ENCODE results near the gene YPEL1.

The YPEL1 gene

DNA sequence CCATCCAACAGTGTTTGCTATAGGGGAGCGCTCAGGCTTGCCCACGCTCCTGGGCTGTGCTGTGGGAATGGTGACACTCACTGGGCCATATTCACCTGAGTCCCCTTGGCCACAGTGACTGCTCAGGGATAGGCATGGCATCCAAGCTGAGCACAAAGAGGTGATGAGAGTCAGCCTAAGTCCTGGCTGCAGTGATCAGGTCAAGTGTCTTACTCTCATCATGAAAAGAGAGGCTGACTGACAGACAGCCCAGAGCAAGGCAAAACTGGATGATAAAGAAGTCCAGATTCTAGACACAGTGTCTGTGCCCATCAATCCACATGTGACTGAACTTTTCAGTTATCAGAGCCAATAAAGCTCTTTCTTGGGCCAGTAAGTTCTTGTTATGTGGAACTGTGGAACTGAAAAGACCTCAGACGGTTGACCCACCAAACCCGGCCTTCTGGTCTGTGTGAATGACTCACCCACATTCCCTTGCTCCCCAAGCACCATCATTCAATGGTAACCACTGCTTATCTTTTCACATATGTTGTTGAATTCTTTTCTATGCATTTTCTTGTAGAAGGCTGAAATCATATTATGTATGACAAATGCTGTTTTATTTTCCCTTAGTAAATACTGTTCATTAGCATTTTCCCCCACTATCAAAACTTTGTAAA lies 43.2 kb upstream of the YPEL1 start:
- 0 out of 2 replicates have a peak, but pooled peaks cover 12% of the 10 kb centered on the region for H3F3A ChIP-seq (ENCODE audit: insufficient read depth, low read length)
- peaks cover 44% of the 10 kb centered on the region for H3K4me1 ChIP-seq (ENCODE audit: insufficient read depth, low read length, severe bottlenecking)
- no peak overlapping the region for H3K4me3 ChIP-seq (ENCODE audit: low read depth, low read length, poor library complexity, severe bottlenecking)
- H2AFZ ChIP-seq (ENCODE audit: low read length) = no peak overlapping the region
- no peak overlapping the region for H3K4me2 ChIP-seq (ENCODE audit: low read length)
- H3K9ac ChIP-seq (ENCODE audit: low read length) = no peak overlapping the region
- H3K27me3 ChIP-seq (ENCODE audit: insufficient read depth, low read length) = no peaks in the 10 kb centered on the region
- H4K20me1 ChIP-seq (ENCODE audit: insufficient read depth, low read length) = no peaks in the 10 kb centered on the region
- peaks cover 38% of the 10 kb centered on the region for H3K36me3 ChIP-seq (ENCODE audit: insufficient read depth, low read length)
- H3K27ac ChIP-seq (ENCODE audit: low read depth, low read length, poor library complexity, severe bottlenecking) = peak overlapping the region; percentile 96
- no peaks in the 10 kb centered on the region for H3K9me2 ChIP-seq (ENCODE audit: low read depth, low read length)
- H3K9me3 ChIP-seq (ENCODE audit: low read length) = peaks cover 3% of the 10 kb centered on the region; the same call in 1 of the 2 replicates
- no peaks in the 10 kb centered on the region for H3K79me2 ChIP-seq (ENCODE audit: insufficient read depth, low read length)
- TF ChIP-seq CTCF (IDR thresholded peaks at IDR 0.05; ENCODE audit: low read length) (no peak), EZH2 (IDR thresholded peaks at IDR 0.05; ENCODE audit: borderline replicate concordance, low read length) (no peak)

DNA sequence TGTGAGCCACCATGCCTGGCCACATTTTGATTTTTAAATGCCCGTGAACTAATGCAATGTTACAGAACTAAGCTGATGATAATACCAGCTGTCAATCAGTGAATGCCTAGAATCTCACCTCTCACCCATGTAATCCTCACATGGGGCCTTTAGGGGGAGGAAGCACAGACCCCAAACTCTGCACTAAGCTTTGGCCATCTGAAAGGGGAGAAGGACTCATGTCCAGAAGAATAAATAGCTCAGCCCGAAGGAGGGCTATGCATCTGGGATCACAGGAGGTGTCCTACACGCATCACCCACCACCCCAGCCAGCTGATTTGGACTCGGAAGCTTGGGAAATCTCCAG lies 36.0 kb upstream of the YPEL1 start:
- peaks cover 75% of the 10 kb centered on the region for H3K36me3 ChIP-seq (ENCODE audit: insufficient read depth, low read length)
- H3K4me2 ChIP-seq (ENCODE audit: low read length) = no peak overlapping the region
- H3K9ac ChIP-seq (ENCODE audit: low read length) = no peak overlapping the region
- 0 out of 2 replicates have a peak, but pooled peaks have one; percentile 4 for TF ChIP-seq CTCF (IDR thresholded peaks at IDR 0.05; ENCODE audit: low read length)
- TF ChIP-seq EZH2 (IDR thresholded peaks at IDR 0.05; ENCODE audit: borderline replicate concordance, low read length) = no peak
- no peak overlapping the region for H3K4me3 ChIP-seq (ENCODE audit: low read depth, low read length, poor library complexity, severe bottlenecking)
- H2AFZ ChIP-seq (ENCODE audit: low read length) = no peak overlapping the region
- H3K4me1 ChIP-seq (ENCODE audit: insufficient read depth, low read length, severe bottlenecking) = peaks cover 25% of the 10 kb centered on the region
- H3F3A ChIP-seq (ENCODE audit: insufficient read depth, low read length) = no peaks in the 10 kb centered on the region
- no peaks in the 10 kb centered on the region for H3K79me2 ChIP-seq (ENCODE audit: insufficient read depth, low read length)
- H3K27me3 ChIP-seq (ENCODE audit: insufficient read depth, low read length) = no peaks in the 10 kb centered on the region
- H3K9me3 ChIP-seq (ENCODE audit: low read length) = peaks cover 5% of the 10 kb centered on the region; the same call in 1 of the 2 replicates
- H3K9me2 ChIP-seq (ENCODE audit: low read depth, low read length) = no peaks in the 10 kb centered on the region
- no peaks in the 10 kb centered on the region for H4K20me1 ChIP-seq (ENCODE audit: insufficient read depth, low read length)
- H3K27ac ChIP-seq (ENCODE audit: low read depth, low read length, poor library complexity, severe bottlenecking) = peak overlapping the region; percentile 82

DNA sequence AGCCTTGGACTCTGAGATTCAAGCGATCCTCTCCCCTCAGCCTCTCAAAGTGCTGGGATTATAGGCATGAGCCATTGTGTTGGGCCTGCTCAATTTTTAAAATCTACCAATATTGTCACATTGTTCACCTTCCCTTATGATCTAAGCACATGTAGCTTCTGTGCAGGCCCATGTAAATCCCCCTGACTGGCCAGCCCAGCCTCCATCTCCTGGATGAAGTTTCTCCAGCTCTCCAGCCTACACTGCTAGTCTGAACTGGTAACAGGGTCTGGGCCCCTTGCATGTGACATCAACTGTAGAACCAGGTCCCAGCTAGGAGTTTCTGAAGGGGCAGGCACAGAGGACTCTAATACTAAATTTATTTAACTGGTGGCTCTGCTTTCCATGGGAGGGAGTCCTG lies 32.8 kb upstream of the YPEL1 start:
- no peak overlapping the region for H2AFZ ChIP-seq (ENCODE audit: low read length)
- TF ChIP-seq CTCF (IDR thresholded peaks at IDR 0.05; ENCODE audit: low read length) = no peak
- TF ChIP-seq EZH2 (IDR thresholded peaks at IDR 0.05; ENCODE audit: borderline replicate concordance, low read length) = no peak
- H3K9ac ChIP-seq (ENCODE audit: low read length) = no peak overlapping the region
- H3K27me3 ChIP-seq (ENCODE audit: insufficient read depth, low read length) = no peaks in the 10 kb centered on the region
- peaks cover 97% of the 10 kb centered on the region for H3K36me3 ChIP-seq (ENCODE audit: insufficient read depth, low read length)
- no peaks in the 10 kb centered on the region for H4K20me1 ChIP-seq (ENCODE audit: insufficient read depth, low read length)
- peaks cover 19% of the 10 kb centered on the region for H3K4me1 ChIP-seq (ENCODE audit: insufficient read depth, low read length, severe bottlenecking)
- H3K9me3 ChIP-seq (ENCODE audit: low read length) = no peaks in the 10 kb centered on the region
- no peaks in the 10 kb centered on the region for H3K9me2 ChIP-seq (ENCODE audit: low read depth, low read length)
- H3K4me3 ChIP-seq (ENCODE audit: low read depth, low read length, poor library complexity, severe bottlenecking) = no peak overlapping the region
- H3K4me2 ChIP-seq (ENCODE audit: low read length) = no peak overlapping the region
- H3K27ac ChIP-seq (ENCODE audit: low read depth, low read length, poor library complexity, severe bottlenecking) = no peak overlapping the region
- H3K79me2 ChIP-seq (ENCODE audit: insufficient read depth, low read length) = no peaks in the 10 kb centered on the region
- H3F3A ChIP-seq (ENCODE audit: insufficient read depth, low read length) = no peaks in the 10 kb centered on the region

Measured in OCI-LY1 (cell line).